ENCODE results near the gene FURIN.
"Not testable (repeated sequence)": the region's sequence is repeated elsewhere in the genome, so short reads cannot be mapped to it uniquely, and the experiment has no call there.

FURIN gene

GRCh38 chr15:90868261-90868689, at the start of gene FURIN:
Gene FURIN (plus strand): TSS chr15:90868588. CDS start chr15:90875741, 7,153 bp downstream.
- DNase-seq (ENCODE audit: low read depth in 3 of 3): no peak

- no peak for DNase-seq (ENCODE audit: low read depth in 3 of 3)
These were observed 49.0 kb upstream of the FURIN start for GRCh38 chr15:90819390-90819789.

- DNase-seq (ENCODE audit: low read depth in 3 of 3): no peak
These were observed 48.5 kb upstream of the FURIN start for GRCh38 chr15:90819850-90820249.

DNA sequence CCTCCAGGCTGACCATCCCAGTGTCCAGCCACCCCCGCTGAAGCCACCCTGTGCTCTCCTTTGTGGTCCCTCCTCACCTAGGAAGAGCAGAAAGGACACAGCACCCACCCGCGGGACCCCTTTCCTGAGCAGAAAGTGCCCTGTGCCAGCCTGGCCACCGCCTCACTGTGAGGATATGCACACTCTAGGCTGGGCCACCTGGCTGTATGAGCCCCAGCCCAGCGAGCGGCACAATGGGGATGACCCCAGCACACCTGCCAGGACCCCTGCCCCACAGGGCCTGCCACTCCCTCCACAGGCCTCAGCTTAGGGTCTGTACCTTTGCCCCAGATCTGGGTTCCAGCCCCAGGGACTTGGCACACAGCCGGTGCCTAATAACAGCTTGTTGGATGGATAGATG, 47.9 kb upstream of the FURIN start:
- DNase-seq (ENCODE audit: low read depth in 3 of 3): no peak

GRCh38 chr15:90822204-90822955, 46.0 kb upstream of the FURIN start:
- DNase-seq (ENCODE audit: low read depth in 3 of 3): no peak

DNA sequence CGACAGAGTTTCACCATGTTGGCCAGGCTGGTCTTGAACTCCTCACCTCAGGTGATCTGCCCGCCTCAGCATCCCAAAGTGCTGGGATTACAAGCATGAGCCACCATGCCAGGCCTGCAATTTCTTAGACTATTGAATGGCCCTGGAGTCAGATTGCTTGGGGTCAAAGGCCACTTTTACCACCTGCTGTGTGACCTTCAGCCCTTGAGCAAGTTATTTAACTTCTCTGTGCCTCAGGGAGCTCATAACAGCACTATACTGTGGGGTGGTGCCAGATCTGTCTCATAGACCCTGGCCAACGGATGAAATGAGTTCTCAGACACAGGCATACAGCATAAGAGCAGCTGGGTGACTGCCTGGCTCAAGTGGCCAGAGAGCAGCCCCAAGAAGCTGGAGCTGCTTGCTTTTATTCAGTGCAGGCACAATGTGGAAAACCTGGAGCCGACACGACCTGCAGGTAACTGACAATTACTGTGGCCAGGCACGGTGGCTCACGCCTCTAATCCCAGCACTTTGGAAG, 44.9 kb upstream of the FURIN start:
- DNase-seq (ENCODE audit: low read depth in 3 of 3): no peak

GRCh38 chr15:90825115-90825899, 43.1 kb upstream of the FURIN start:
- not testable (repeated sequence) for DNase-seq (ENCODE audit: low read depth in 3 of 3)

DNA sequence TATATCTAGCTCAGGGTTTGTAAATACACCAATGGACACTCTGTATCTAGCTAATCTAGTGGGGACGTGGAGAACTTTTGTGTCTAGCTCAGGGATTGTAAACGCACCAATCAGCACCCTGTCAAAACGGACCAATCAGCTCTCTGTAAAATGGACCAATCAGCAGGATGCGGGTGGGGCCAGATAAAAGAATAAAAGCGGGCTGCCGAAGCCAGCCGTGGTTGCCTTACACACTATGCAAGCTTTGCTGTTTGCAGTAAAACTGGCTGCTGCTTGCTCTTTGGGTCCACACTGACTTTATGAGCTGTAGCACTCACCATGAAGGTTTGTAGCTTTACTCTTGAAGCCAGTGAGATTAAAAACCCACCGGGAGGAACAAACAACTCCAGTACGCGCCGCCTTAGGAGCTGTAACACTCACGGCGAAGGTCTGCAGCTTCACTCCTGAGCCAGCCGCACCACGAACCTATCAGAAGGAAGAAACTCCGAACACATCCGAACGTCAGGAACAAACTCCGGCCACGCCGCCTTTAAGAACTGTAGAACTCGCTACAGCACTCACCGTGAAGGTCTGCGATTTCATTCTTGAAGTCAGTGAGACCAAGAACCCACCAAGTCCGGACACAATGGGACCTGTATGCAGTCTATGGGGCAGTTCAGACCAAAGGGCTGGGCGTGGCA, 42.0 kb upstream of the FURIN start:
- DNase-seq (ENCODE audit: low read depth in 3 of 3): not testable (repeated sequence)

DNA sequence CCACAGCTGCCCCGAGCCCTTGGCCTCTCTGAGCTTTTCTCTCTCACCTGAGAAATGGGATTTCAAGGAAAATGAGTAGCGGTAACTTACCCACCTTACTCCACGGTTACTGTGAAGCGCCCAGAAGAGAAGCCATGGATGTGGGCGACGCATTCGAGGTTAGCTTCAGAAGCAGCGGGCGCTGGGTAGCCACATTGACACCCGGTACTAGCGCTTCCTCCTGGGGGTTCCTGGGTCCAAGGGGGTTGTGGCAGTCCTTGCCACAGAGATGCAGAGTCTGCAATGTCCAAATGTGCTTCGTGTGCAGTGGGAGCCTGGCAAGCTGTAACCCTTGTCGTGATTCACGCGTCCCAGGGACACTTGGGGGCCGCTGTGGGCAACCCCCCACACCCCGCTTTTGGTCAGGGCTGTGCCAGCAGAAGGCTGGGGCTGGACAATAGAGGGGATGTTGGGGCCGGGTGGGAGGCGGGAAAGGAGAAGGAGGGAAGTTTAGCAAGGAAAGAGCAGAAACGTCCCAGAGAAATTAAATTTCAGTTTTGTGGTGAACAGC, 41.4 kb upstream of the FURIN start:
- DNase-seq (ENCODE audit: low read depth in 3 of 3): no peak

- DNase-seq (ENCODE audit: low read depth in 3 of 3): no peak
These were observed 40.3 kb upstream of the FURIN start for GRCh38 chr15:90828111-90828510.

GRCh38 chr15:90829126-90829525, 39.3 kb upstream of the FURIN start:
- no peak for DNase-seq (ENCODE audit: low read depth in 3 of 3)

GRCh38 chr15:90829942-90830440, 38.4 kb upstream of the FURIN start:
- peak in 1 of 3 experiments; percentile 62 for DNase-seq (ENCODE audit: low read depth in 3 of 3)

GRCh38 chr15:90834626-90835025, 33.8 kb upstream of the FURIN start:
- no peak for DNase-seq (ENCODE audit: low read depth in 3 of 3)

DNA sequence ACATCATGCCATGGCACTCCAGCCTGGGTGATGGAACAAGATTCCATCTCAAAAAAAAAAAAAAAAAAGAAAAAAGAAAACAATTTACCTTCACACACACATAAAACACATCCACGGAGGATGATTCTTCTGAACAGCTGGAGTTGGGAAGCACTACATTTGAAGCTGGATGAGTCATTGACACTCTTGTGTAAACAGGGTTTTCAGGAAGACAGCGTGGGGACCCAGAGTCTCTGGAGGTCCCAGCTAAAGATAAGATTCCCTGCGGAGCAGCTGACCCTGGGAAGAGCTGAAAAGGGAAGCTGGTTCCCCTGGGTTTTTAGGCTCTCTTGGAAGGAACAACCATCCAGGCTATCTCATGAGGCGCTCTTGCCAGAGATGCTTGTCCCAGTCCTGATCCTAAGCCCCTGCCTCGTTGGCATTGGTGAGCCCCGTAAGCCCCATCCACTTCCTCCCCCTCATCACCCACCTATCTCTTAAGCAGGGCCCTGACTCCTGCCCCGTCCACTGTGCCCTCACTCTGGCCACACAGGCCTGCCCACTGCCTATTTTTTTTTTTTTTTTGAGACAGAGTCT, 32.0 kb upstream of the FURIN start:
- DNase-seq (ENCODE audit: low read depth in 3 of 3): no peak

GRCh38 chr15:90837094-90837493, 31.3 kb upstream of the FURIN start:
- peak in 1 of 3 experiments; percentile 67 for DNase-seq (ENCODE audit: low read depth in 3 of 3)

DNA sequence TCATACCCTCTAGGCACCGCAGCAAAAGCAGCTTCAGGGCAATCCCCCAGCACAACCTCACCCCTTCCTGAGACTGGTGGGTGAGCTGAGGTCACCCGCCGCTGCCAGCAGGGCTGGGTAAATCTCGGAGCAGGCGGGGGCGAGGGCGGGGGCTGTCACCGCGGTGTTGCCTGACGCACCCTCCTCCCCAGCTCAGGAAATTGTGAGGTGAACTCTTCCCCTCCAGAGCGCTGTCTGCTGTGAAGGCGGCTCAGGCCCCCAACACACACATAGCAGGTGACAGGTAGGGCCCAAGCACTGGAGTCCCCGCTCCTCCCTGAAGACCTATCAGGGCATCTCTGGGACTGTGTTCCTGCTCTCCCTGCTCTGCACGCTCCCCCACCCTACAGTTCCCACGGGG, 30.2 kb upstream of the FURIN start:
- peak; percentile 62 to 89 (median 67) for DNase-seq (ENCODE audit: low read depth in 3 of 3)

DNA sequence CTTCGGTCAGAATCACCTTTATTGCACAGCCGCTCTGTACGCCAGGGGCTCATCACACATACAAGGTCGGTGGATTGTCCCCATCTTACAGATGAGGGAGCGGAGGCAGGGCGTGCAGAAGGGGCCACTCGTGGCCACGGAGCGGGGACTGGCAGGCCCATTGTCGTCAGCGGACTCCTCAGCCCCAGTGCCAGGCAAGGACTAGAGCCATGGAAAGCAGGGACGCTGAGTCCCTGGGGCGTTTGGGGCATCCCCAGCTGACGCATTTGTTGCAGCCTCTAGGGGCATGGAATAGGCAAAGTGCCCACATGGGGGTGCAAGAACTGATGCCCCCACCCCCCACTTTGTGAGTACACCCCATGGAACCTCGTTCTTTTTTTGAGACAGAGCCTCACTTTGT, 29.8 kb upstream of the FURIN start:
- no peak for DNase-seq (ENCODE audit: low read depth in 3 of 3)

DNA sequence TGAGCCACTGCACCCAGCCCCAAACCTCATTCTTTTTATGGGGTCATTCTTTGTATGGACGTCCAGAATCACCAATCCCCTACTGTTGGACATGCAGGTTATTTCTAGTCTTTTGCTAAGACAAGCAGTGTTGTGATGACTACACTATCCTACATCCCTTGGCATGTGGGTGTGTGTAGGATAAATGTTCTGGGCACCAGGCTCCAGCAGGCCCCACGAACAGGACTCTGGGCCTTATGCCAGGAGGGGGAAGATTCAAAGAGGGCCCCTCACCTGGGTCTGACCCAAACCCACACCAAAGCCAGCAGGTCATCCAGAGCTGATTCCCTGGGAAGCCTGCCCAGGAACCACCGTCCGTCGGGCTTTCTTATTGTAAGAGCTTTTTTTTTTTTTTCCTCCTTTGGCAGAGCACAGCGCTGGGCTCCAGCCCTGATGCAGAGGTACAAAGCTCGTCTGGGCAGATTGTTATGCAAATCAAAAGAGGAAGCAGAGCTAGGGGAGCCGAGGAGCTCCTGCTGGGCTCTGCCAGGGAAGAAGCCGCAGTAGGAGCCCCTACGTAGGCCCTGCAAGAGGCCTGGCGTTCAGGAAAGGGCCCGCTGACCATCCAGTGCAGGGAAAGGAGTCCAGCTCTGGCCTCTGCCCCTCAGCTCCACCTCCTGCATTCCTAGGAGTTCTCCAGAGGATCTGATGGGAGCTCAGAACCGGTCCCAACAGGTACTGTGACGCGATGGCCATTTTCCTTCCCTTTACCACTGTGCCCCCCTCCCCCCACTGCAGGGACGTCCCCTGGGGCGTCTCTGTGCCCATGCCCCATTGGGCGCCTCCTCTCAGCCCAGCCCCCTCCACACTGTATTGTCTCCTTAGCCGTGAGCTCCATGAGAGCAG, 29.0 kb upstream of the FURIN start:
- DNase-seq (ENCODE audit: low read depth in 3 of 3): no peak

GRCh38 chr15:90840157-90840855, 28.1 kb upstream of the FURIN start:
- no peak for DNase-seq (ENCODE audit: low read depth in 3 of 3)

GRCh38 chr15:90840954-90841353, 27.4 kb upstream of the FURIN start:
- no peak for DNase-seq (ENCODE audit: low read depth in 3 of 3)
